HEK293 (cell line): ENCODE data around the gene PEX7.

ENCODE experiments used
- ZFP3 ChIP-seq: fragments of 450-650 bp; formaldehyde crosslinking; IDR thresholded peaks from 2 replicates; pipeline ENCODE4 v1.5.1; 2016; ENCODE audit warnings: low read depth, missing biosample characterization, missing genetic modification characterization
- ZNF146 ChIP-seq: fragments of 450-650 bp; formaldehyde crosslinking; IDR thresholded peaks from 2 replicates; pipeline ENCODE4 v1.5.1; 2016; ENCODE audit warnings: missing biosample characterization, missing genetic modification characterization
- ZNF175 ChIP-seq: fragments of 450-650 bp; formaldehyde crosslinking; IDR thresholded peaks from 2 replicates; pipeline ENCODE4 v1.5.1; 2016; ENCODE audit warnings: missing biosample characterization, missing genetic modification characterization
- ZNF274 ChIP-seq, 2 experiments: fragments of 200-500 bp in 1 of 2; fragments of 450-650 bp in 1 of 2; sonication (Bioruptor generic) in 1 of 2; formaldehyde crosslinking in 1 of 2; IDR thresholded peaks; 2 replicates each; pipeline versions ENCODE4 v1.5.1 to v1.6.1; 2014 to 2016; ENCODE audit warnings: borderline replicate concordance in 1 of 2, inconsistent platforms in 1 of 2, low read length in 1 of 2, missing biosample characterization in 1 of 2, missing genetic modification characterization in 1 of 2
- ZNF292 ChIP-seq: fragments of 450-650 bp; formaldehyde crosslinking; IDR thresholded peaks from 2 replicates; pipeline ENCODE4 v1.5.1; 2016; ENCODE audit warnings: low read depth, missing biosample characterization, missing genetic modification characterization, borderline replicate concordance
- ZNF302 ChIP-seq: fragments of 450-650 bp; formaldehyde crosslinking; IDR thresholded peaks from 2 replicates; pipeline ENCODE4 v1.5.1; 2016; ENCODE audit warnings: missing biosample characterization, missing genetic modification characterization, low read depth
- ZNF335 ChIP-seq: fragments of 450-650 bp; formaldehyde crosslinking; conservative IDR thresholded peaks from 2 replicates; pipeline ENCODE4 v1.5.1; 2016; ENCODE audit warnings: missing biosample characterization, missing genetic modification characterization
- ZNF501 ChIP-seq: fragments of 450-650 bp; formaldehyde crosslinking; IDR thresholded peaks from 2 replicates; pipeline ENCODE4 v1.5.1; 2016; ENCODE audit warnings: missing biosample characterization, missing genetic modification characterization
- ZNF585B ChIP-seq: fragments of 450-650 bp; formaldehyde crosslinking; IDR thresholded peaks from 2 replicates; pipeline ENCODE4 v1.5.1; 2016; ENCODE audit warnings: missing biosample characterization, missing genetic modification characterization
- TF ChIP-seq, protein P1 (sequence below): fragments of 450-650 bp; formaldehyde crosslinking; IDR thresholded peaks from 2 replicates; pipeline ENCODE4 v1.5.1; 2016; ENCODE audit warnings: missing biosample characterization, missing genetic modification characterization
- TF ChIP-seq, protein P2 (sequence below): fragments of 450-650 bp; formaldehyde crosslinking; IDR thresholded peaks from 2 replicates; pipeline ENCODE4 v1.5.1; 2016; ENCODE audit warnings: missing biosample characterization, missing genetic modification characterization
- TF ChIP-seq, protein P3 (sequence below): fragments of 450-650 bp; formaldehyde crosslinking; IDR thresholded peaks from 2 replicates; pipeline ENCODE4 v1.5.1; 2016; ENCODE audit warnings: missing biosample characterization, missing genetic modification characterization

DNA sequence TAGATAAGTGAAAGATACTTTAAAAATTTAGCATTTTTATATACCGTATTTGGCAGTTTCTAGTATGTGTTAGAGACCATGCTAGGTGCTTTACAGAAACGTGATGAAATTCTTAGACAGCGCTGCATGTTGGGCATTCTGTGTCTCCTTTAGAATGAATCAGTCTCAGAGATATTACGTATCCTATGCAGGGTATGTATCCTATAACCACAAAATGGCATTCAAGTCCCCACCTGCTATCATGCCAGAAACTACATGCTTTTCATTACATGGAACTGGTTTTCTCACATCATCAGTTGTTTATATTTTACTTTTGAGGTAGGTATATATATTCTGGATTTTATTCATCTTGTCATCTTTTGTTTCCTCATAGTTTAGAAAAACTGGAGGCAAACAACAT, 42.3 kb downstream of the PEX7 start:
- TF ChIP-seq ZNF274 (IDR thresholded peaks at IDR 0.05; ENCODE audit: low read length) (no peak), ZNF274 (tag by site-specific recombination; IDR thresholded peaks at IDR 0.05; ENCODE audit: borderline replicate concordance) (no peak), ZNF335 (tag by site-specific recombination) (no peak), ZNF175 (tag by site-specific recombination) (no peak), ZFP3 (tag by site-specific recombination) (no peak), ZNF302 (tag by site-specific recombination) (no peak), ZNF292 (tag by site-specific recombination) (no peak), ZNF146 (tag by site-specific recombination) (no peak), ZNF501 (tag by site-specific recombination) (no peak), ZNF585B (tag by site-specific recombination) (no peak)
- TF ChIP-seq, protein P1, sequence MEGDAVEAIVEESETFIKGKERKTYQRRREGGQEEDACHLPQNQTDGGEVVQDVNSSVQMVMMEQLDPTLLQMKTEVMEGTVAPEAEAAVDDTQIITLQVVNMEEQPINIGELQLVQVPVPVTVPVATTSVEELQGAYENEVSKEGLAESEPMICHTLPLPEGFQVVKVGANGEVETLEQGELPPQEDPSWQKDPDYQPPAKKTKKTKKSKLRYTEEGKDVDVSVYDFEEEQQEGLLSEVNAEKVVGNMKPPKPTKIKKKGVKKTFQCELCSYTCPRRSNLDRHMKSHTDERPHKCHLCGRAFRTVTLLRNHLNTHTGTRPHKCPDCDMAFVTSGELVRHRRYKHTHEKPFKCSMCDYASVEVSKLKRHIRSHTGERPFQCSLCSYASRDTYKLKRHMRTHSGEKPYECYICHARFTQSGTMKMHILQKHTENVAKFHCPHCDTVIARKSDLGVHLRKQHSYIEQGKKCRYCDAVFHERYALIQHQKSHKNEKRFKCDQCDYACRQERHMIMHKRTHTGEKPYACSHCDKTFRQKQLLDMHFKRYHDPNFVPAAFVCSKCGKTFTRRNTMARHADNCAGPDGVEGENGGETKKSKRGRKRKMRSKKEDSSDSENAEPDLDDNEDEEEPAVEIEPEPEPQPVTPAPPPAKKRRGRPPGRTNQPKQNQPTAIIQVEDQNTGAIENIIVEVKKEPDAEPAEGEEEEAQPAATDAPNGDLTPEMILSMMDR: no peak
- TF ChIP-seq, protein P2, sequence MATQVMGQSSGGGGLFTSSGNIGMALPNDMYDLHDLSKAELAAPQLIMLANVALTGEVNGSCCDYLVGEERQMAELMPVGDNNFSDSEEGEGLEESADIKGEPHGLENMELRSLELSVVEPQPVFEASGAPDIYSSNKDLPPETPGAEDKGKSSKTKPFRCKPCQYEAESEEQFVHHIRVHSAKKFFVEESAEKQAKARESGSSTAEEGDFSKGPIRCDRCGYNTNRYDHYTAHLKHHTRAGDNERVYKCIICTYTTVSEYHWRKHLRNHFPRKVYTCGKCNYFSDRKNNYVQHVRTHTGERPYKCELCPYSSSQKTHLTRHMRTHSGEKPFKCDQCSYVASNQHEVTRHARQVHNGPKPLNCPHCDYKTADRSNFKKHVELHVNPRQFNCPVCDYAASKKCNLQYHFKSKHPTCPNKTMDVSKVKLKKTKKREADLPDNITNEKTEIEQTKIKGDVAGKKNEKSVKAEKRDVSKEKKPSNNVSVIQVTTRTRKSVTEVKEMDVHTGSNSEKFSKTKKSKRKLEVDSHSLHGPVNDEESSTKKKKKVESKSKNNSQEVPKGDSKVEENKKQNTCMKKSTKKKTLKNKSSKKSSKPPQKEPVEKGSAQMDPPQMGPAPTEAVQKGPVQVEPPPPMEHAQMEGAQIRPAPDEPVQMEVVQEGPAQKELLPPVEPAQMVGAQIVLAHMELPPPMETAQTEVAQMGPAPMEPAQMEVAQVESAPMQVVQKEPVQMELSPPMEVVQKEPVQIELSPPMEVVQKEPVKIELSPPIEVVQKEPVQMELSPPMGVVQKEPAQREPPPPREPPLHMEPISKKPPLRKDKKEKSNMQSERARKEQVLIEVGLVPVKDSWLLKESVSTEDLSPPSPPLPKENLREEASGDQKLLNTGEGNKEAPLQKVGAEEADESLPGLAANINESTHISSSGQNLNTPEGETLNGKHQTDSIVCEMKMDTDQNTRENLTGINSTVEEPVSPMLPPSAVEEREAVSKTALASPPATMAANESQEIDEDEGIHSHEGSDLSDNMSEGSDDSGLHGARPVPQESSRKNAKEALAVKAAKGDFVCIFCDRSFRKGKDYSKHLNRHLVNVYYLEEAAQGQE (tag by site-specific recombination): no peak
- TF ChIP-seq, protein P3, sequence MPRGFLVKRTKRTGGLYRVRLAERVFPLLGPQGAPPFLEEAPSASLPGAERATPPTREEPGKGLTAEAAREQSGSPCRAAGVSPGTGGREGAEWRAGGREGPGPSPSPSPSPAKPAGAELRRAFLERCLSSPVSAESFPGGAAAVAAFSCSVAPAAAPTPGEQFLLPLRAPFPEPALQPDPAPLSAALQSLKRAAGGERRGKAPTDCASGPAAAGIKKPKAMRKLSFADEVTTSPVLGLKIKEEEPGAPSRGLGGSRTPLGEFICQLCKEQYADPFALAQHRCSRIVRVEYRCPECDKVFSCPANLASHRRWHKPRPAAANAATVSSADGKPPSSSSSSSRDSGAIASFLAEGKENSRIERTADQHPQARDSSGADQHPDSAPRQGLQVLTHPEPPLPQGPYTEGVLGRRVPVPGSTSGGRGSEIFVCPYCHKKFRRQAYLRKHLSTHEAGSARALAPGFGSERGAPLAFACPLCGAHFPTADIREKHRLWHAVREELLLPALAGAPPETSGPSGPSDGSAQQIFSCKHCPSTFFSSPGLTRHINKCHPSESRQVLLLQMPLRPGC (tag by site-specific recombination): no peak
